T follicular helper cell (primary cell): ENCODE data around the gene TAS2R43.
"Not testable (repeated sequence)": the region's sequence is repeated elsewhere in the genome, so short reads cannot be mapped to it uniquely, and the experiment has no call there.

Experiments
- DNase-seq: peaks from one replicate; pipeline ENCODE4 v3.0.0-alpha.2; 2020; ENCODE audit warnings: low read depth
- total RNA-seq, 2 experiments: gene quantifications; one replicate each; lab custom pipeline; 2026; lab: John Stamatoyannopoulos, UW

The TAS2R43 gene
- 0.43 to 0.90 reads per million in 2 experiments for total RNA-seq

GRCh38 chr12:11092128-11092527 lies at the start of gene TAS2R43:
Gene TAS2R43, minus strand, starts transcription at chr12:11092313. Its CDS starts 84 bp downstream, at chr12:11092229.
- DNase-seq: no peak

DNA sequence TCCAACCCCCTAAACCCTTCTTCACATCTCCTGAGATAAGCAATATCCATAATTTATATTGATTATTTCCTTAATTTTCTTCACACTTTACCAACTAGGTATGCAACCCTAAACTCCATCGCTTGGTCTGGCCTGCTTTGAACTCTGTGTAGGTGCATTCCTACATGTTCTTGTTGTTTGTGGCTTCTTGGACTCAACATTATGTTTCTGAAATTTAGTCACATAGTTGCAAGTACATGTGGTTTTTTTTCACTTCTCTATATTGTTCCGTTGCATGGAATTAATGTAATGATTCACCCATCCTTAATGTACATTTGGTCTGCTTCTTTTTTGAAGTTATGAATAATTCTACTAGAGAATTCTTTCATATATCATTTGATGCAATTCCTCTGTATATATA lies 44.0 kb upstream of the TAS2R43 start:
- DNase-seq: no peak

DNA sequence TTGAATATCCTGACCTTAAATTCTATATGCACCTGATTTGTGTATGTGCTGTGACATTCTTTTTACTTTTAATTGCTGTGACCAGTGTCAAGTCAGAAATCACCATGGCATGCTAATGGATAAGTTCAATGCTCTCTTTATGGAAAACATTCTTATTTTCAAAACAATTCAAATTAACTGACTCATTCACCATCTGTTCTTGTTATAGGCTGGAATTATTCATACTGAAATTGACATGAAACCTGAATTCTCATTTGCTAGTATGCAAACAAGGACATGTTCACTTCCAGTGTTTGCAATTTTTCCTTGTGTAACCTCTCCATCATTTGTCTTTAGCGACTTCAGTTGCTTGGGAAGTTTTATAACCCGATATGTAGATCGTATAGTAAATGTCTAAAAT lies 42.2 kb upstream of the TAS2R43 start, which contains the start of gene TAS2R30:
Gene TAS2R30 (minus strand): TSS at position 340 of the 400 bp plus-strand sequence. CDS start 400 bp downstream, outside the sequence.
- no peak for DNase-seq

DNA sequence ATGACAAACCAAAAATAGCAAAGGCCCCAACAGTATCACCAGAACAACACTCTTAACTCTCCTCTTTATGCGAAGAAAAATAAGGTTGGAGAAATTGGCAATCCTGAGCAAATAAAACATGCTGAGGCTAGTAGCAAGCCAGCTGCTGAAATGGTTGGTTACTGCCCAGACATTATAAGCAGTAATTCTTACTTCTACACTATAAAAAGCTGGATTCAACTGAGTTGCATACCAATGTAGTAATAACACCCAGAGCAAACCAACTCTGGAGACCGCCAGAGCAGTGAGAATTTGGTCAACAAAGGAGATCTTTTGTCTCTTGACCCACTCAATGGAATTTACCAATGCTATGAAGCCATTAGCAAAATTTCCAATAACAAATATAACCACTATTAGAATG lies 41.7 kb upstream of the TAS2R43 start:
- no peak for DNase-seq

DNA sequence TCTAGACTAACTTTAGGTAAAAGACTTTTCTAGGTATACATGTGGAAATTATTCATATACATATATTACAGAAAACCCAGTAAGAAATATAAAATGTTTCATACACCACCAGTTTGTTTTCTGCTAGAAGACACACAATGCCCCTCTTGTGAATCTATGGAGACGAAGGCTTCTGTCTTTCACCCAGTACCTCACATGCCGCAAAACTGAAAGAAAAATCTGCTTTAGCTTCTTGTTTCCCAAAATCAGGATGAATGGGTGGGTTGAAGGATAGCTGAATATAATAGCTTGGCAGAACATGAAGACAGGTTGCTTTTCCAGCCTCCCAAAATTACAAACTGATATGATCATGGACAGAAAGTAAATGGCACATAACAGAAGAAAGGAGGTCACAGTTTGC lies 41.0 kb upstream of the TAS2R43 start:
- no peak for DNase-seq

DNA sequence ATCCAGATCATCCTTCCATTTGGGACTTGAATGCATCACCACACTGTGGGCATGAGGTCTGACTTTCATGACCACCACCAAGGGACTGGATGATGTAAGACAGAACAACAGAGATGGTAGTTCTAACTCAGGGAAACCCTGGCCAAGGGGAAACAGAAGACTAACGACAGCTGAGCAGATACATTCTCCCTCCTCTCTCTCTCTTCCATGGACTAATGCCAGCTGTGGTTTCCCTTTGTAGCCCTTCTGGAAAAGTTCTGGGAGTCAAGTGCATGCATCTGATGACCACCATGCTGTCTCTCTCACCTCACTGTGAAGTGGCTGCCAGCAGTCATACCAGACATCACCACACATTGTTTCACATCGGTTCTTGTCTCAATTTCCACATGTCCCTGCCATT lies 38.9 kb upstream of the TAS2R43 start:
- DNase-seq: no peak

- no peak for DNase-seq
Measured at GRCh38 chr12:11130382-11130781, 38.3 kb upstream of the TAS2R43 start.

GRCh38 chr12:11114130-11114529 lies 22.0 kb upstream of the TAS2R43 start:
- DNase-seq: not testable (repeated sequence)

GRCh38 chr12:11111213-11111612 lies 19.1 kb upstream of the TAS2R43 start:
- DNase-seq: not testable (repeated sequence)

- no peak for DNase-seq
Measured at GRCh38 chr12:11108862-11109261, 16.7 kb upstream of the TAS2R43 start.

- no peak for DNase-seq
Measured at GRCh38 chr12:11107719-11108118, 15.6 kb upstream of the TAS2R43 start.

DNA sequence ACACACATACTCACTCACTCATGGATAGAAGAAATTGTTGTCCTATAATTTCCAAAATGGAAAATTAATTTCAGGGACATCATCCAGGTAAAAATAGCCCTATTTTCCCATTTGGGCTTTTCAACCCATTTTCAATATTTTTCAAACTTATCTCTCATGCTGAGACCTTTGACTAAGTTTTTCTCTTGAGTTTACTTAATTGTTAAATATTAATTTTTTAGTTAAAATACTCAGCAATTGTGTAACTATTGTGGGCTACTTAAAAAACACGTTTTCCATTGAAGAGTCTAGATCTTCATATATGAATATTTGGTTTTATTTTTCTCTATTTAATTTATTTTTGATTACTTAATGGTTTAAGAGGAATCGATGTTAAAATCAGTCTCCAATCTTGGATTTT lies 14.2 kb upstream of the TAS2R43 start:
- DNase-seq: no peak

DNA sequence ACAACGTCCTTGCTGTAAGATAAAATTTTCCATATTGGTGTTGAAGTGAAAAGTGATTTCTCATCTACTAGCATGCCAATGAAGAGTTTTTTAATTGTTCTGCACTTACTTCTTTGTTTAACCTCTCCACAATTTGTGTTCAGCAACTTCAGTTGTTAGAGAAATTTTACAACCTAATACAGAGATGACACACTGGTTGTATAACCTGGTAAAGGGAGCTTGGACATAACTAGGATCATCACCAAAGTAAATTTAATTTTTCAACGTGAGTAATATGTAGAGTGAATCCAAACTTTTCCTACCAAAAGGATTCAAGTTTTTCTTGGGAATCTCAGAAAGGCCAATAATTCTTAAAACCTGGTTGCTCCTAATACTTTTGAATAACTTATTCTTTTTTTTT lies 13.4 kb upstream of the TAS2R43 start:
- DNase-seq: no peak

DNA sequence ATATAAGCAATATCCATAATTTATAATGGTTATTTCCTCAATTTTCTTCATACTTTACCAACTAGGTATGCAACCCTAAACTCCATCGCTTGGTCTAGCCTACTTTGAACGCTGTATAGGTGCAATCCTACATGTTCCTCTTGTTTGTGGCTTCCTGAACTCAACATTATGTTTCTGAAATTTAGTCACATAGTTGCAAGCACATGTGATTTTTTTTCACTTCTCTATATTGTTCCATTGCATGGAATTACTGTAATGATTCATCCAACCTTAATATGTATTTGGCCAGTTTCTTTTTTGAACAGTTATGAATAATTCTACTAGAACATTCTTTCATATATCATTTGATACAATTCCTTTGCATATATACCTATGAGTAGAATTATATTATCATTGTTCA lies 2.8 kb upstream of the TAS2R43 start:
- DNase-seq: not testable (repeated sequence)

DNA sequence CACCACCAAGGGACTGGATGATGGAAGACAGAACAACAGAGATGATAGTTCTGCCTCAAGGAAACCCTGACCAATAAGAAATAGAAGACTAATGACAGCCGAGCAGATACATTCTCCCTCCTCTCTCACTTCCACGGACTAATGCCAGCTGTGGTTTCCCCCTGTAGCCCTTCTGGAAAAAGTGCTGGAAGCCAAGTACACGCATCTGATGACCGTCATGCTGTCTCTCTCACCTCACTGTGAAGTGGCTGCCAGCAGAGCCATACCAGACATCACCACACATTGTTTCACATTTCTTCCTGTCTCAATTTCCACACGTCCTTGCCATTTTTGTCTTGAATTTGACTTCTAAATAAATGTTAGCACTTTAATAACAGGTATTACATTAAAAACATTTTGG lies 2.9 kb downstream of the TAS2R43 start:
- DNase-seq: no peak

DNA sequence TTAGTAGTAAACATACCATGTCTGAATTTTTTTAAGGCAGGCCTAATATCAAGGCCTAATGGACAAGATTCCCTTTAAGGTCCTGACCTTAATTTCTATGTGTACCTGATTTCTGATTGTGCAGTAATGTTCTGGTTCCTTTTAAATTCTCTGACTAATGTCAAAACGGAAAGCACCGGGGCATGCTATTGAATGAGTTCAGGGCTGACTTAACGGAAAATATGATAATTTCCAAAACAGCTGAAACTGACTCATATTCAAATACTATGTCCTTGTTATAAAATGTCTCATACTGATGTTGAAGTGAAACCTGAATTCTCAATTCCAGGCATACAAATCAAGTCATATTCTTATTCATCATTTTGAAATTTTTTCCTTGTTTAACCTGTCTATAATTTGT lies 6.7 kb downstream of the TAS2R43 start:
- no peak for DNase-seq

GRCh38 chr12:11081987-11082386 lies 10.1 kb downstream of the TAS2R43 start:
- DNase-seq: no peak

DNA sequence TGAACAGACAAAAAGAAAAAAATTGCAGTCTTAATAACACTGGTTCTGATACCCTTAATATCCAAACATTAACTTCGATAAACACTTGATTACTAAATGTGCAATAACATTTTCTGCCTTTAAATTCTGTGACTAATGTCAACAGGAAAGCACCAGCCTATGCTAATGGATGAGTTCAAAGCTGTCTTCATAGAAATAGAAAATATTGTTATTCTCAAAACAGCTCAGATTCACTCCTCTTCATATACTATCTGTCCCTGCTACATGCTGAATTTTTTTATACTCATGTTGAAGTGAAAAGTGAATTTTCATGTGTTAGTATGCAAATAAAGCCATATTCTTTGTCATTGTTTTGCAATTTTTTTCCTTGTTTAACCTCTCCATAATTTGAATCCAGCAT lies 13.9 kb downstream of the TAS2R43 start:
- no peak for DNase-seq

GRCh38 chr12:11075642-11076041 lies 16.5 kb downstream of the TAS2R43 start:
- no peak for DNase-seq

DNA sequence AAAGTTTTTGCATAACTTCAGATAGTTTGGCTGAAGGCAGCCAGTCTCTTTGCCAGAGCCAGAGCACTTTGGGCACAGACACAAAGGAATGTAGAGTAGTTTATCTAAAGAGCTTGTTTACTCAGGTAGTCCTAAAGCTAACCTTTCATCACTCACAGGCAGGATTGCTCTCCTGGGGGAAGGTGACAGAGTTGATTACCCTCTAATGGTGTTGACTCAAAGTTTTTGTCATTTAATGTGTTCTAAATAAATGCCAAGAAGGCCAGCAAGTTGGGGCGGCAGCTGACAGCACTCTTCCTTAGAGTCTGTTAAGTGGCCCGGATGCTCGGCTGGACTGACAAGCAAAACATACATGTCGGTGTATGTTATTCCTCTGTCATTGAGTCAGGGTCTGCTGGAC lies 20.7 kb downstream of the TAS2R43 start:
- no peak for DNase-seq

DNA sequence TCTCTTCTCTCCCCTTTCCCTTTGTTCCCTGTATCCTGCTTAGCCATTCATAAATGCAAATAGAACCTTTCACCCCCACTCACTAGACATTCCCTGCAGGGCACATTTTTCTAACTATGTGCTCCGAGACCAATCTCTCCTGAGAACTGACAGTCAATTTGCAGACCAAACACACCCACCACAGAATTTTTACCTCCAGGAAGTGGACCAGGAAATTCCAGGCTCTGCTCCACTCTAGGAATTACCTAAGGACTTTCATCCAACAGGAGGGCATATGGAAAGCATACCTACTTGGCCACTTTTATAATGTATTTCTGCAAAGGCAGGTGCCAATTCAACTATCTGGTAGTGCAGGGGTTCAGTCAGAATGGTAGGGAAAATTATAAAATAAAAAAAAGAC lies 21.1 kb downstream of the TAS2R43 start:
- no peak for DNase-seq

DNA sequence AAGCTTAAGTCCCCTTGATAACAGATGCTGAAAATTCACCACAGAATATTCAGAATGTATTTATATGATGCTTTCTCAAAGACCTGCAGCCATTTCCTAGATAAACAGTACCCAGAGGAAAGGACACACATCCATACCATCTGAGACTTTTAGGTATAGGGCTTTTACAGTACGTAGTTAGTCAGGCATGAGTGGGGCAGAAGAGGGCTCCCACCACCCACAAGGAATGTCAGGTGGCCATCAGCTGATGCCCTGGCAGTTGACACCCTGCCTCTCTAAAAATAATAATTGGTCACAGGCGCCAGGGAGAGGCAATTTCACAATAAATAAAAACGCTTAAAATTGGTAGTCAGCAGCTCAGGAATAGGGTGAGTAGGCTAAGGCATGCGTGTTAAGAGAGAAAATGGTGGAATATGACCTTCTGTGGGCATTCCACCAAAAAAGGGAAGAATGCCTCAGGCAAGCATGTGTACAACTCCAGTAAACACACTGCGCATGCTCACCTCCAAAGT lies 22.2 kb downstream of the TAS2R43 start:
- no peak for DNase-seq

DNA sequence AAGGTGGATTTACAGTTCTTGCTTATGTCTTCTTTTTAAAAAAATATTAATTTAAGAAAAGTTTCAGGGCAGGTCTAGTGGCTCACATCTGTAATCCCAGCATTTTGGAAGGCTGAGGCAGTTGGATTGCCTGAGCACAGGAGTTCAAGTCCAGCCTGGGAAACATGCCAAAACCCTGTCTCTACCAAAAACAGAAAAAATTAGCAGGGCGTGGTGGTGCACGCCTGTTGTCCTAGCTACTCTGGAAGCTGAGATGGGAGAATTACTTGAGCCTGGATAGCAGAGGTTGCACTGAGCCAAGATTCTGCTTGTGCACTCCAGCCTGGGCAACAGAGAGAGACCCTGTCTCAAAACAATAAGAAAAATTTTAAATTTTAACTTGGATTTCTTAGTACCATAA lies 24.6 kb downstream of the TAS2R43 start:
- DNase-seq: no peak

DNA sequence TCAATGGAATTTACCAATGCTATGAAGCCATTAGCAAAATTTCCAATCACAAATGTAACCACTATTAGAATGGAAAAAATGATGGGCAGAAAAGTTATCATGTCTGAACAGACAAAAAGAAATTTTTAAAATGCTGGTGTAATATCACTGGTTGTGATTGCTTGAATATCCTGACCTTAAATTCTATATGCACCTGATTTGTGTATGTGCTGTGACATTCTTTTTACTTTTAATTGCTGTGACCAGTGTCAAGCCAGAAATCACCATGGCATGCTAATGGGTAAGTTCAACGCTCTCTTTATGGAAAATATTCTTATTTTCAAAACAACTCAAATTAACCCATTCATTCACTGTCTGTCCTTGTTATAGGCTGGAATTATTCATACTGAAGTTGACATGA lies 29.9 kb downstream of the TAS2R43 start, which contains the start of gene TAS2R46:
Gene TAS2R46 (minus strand): TSS at position 101 of the 400 bp plus-strand sequence. CDS start 0 bp downstream, at position 101.
- DNase-seq: not testable (repeated sequence)
